ENCODE data around the gene SLC43A2. TPM values are rescaled to one million over a fixed set of nuclear protein-coding genes. Genes with fewer than 3 reads are reported as not detected.

SLC43A2 gene
- total RNA-seq, 2 donors from 2014 or later: 0.52 to 1.6 TPM

GRCh38 chr17:1560101-1560857 lies 68.4 kb downstream of the SLC43A2 start:
- H3K27ac Mint-ChIP-seq: peak overlapping the region; percentile 86
- no peaks in the 10 kb centered on the region for H3K27me3 Mint-ChIP-seq
- peak overlapping the region; percentile 86 for H3K4me3 Mint-ChIP-seq
- peaks cover 16% of the 10 kb centered on the region for H3K36me3 Mint-ChIP-seq (ENCODE audit: low read depth)
- peaks cover 18% of the 10 kb centered on the region for H3K4me1 Mint-ChIP-seq
- H3K9me3 Mint-ChIP-seq: no peaks in the 10 kb centered on the region
- no peak for ATAC-seq (replicated peaks)

GRCh38 chr17:1559047-1560043 lies 69.3 kb downstream of the SLC43A2 start:
- H3K9me3 Mint-ChIP-seq: no peaks in the 10 kb centered on the region
- no peak overlapping the region for H3K4me3 Mint-ChIP-seq
- H3K27ac Mint-ChIP-seq: no peak overlapping the region
- peaks cover 18% of the 10 kb centered on the region for H3K4me1 Mint-ChIP-seq
- ATAC-seq (replicated peaks): no peak
- no peaks in the 10 kb centered on the region for H3K27me3 Mint-ChIP-seq
- peaks cover 16% of the 10 kb centered on the region for H3K36me3 Mint-ChIP-seq (ENCODE audit: low read depth)

DNA sequence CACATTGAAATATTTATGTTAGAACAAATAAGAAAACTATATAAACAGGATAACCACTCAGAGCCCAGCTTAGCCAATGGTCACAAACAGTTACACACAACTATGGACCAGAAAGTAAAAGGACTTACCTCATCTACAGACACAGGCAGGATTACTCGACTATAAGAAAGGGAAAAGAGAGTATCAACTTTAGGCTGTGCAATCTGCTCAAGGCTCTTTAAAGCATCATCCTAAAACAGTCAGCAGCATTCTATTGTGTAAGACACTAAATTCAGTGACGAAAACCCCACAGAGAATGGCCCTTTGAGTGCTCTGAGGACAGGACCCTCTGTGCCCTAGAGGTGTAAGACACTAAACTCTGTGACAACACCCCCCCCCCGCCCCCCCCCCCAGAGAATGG lies 70.2 kb downstream of the SLC43A2 start:
- ATAC-seq (replicated peaks): no peak
- Mint-ChIP-seq H3K4me1 (peaks cover 18% of the 10 kb centered on the region), H3K4me3 (no peak overlapping the region), H3K27ac (no peak overlapping the region), H3K9me3 (no peaks in the 10 kb centered on the region), H3K27me3 (no peaks in the 10 kb centered on the region), H3K36me3 (ENCODE audit: low read depth) (peaks cover 23% of the 10 kb centered on the region)

DNA sequence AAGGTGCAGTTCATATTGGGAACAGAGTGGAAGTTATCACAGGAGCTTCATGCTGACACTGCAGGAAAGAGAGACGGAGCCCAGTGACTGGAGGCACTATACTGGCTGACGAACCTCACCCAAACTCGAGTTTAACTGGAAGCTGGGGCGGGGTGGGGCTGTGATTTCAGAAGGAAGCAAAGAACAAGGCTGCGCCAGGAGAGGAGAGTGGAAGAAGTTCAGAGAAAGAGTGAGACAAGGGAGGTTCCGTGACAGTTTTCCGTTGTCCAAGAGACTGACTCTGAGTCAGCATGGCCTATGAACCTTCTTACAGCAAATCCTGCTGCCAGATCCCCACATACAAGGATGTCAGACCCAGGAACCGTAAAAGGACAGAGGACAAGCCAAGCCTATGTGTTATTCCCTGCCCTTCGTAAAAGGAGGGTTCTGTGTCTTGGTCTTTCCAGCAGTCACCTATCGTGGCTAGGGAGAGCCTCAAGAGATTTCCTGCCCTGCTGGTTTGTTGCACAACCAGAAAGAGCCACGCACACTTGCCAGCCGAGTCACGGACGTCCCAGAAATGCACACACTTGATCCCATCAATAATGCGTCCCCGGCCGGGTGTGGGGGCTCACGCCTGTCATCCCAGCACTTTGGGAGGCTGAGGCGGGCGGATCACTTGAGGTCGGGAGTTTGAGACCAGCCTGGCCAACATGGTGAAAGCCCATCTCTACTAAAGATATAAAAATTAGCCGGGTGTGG lies 71.1 kb downstream of the SLC43A2 start:
- H3K27me3 Mint-ChIP-seq: no peaks in the 10 kb centered on the region
- H3K27ac Mint-ChIP-seq: peak overlapping the region; percentile 43
- peaks cover 18% of the 10 kb centered on the region for H3K4me1 Mint-ChIP-seq
- peaks cover 31% of the 10 kb centered on the region for H3K36me3 Mint-ChIP-seq (ENCODE audit: low read depth)
- H3K9me3 Mint-ChIP-seq: no peaks in the 10 kb centered on the region
- ATAC-seq (replicated peaks): no peak
- no peak overlapping the region for H3K4me3 Mint-ChIP-seq

DNA sequence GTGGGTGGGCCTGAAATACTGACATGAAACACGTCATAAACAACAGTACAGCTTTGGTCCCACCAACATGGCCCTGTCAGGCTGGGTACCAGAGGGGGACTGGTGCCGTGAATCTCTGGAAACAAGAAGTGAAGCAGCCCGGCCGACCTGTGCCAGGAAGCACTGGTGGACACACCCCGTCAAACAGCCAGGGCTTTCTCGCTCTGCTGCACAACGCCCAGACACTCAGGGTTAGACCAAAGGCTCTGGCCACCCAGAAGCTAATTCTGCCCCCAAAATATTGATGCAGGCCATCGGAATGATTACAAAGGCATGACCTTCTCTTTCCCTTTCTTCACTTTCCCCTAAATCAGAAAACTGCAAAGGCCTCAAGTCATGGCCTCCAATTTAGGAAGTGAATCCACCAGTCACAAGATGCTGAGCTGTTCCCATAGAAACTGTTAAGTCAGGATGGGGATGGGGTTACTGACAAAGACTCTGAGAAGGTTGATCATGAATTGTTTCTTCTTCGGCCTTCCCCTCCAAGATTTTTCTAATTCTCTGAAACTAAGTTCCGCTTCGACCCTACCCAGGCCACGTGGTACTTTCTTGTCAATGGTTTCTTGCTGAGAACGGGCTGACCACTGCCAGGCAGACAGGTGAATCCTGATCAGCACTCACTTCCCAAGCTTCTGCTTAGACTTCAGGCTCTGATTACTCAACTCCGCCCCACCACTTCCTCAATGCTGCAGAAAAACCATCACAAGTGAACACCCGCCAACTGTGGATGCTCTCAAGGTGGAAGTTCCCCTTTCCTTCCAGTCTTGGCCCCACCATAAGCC lies 72.8 kb downstream of the SLC43A2 start:
- ATAC-seq (replicated peaks): no peak
- H3K27me3 Mint-ChIP-seq: no peaks in the 10 kb centered on the region
- peaks cover 48% of the 10 kb centered on the region for H3K36me3 Mint-ChIP-seq (ENCODE audit: low read depth)
- H3K9me3 Mint-ChIP-seq: no peaks in the 10 kb centered on the region
- no peak overlapping the region for H3K4me3 Mint-ChIP-seq
- H3K4me1 Mint-ChIP-seq: peaks cover 13% of the 10 kb centered on the region
- peak overlapping the region; percentile 76 for H3K27ac Mint-ChIP-seq

DNA sequence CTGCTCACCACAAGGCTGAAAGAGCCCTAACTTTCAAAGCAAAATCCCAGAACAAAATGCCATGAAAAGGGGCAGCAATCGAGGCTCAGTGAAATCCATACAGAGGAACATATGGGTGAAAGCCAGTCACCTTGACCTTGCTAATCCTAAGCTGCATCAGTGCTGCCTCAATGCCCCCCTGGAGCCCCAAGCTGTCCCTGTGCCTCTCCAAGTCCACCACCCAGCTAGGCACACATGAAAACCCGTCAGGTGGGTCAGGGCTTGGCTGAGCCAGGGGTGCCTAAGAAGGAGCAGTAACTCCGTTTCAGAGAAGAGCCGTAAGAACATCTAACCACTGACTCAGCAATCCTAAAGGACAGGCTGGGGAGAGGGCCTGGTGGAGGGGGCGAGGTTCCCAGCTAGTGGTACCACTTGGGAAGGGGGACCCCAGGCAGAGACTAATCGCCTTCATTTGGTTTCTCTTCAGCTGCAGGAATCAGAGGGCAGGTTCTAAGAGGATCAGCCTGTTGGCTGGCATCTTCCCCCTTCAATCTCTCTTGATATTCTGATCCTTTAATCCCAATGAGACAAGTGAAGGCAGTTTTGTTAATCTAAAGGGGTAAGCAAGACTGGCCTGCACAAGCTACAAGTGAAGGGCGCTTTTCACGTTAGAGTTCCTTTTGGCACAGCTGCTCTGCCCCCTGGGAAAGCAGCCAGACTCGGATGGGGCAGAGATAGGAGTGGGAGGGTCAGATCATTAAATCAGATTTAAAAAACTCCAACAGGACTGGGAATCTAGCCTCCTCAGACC lies 73.7 kb downstream of the SLC43A2 start:
- Mint-ChIP-seq H3K36me3 (ENCODE audit: low read depth) (peaks cover 57% of the 10 kb centered on the region), H3K4me3 (no peak overlapping the region), H3K9me3 (no peaks in the 10 kb centered on the region), H3K27ac (no peak overlapping the region), H3K4me1 (peaks cover 15% of the 10 kb centered on the region), H3K27me3 (no peaks in the 10 kb centered on the region)
- ATAC-seq (replicated peaks): no peak

DNA sequence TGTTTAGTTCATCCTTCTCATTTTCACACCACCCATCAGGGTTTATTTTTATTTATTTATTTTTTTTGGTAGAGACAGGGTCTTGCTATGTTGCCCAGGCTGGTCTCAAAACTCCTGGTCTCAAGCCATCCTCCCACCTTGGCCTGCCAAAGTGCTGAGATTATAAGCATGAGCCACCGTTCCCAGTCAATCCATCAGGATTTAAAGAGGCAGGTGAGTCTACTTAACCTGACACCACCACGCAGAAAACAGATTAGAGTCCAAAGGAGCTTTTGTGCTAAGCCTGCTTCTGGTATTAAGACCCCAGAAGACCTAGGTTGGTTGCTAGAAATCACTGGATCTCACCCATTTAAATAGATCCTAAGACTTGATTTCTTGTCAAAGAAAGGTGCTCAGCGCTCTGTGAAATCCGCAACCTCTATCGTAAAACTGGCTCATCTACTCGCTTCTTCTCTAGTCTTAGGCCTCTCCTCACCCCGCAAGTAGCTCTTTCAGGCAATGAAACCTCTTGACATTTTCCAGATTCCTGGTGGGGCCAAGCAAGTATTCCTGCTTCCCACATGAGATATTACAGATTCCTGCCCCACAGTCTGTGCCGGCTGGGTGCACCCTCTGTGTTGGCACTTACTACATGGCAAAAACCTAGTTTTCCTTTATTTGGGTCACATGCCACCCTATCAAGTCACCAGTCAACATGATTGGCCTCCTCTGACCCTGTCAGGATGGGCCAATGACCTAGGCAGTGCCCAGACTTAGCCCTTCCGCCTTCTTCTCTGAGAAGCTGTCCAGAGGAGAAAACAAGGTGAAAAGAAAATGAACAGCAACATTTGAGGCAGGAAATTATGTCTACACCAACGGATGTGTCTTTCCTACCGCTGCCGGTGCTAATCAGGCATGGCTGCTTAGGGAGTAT lies 75.0 kb downstream of the SLC43A2 start:
- Mint-ChIP-seq H3K27ac (no peak overlapping the region), H3K9me3 (no peaks in the 10 kb centered on the region), H3K27me3 (no peaks in the 10 kb centered on the region), H3K4me1 (peaks cover 9% of the 10 kb centered on the region), H3K4me3 (no peak overlapping the region), H3K36me3 (ENCODE audit: low read depth) (peaks cover 70% of the 10 kb centered on the region)
- ATAC-seq (replicated peaks): no peak

GRCh38 chr17:1552932-1553331 lies 75.7 kb downstream of the SLC43A2 start:
- Mint-ChIP-seq H3K4me3 (no peak overlapping the region), H3K27ac (no peak overlapping the region), H3K36me3 (ENCODE audit: low read depth) (peaks cover 77% of the 10 kb centered on the region), H3K4me1 (peaks cover 9% of the 10 kb centered on the region), H3K9me3 (no peaks in the 10 kb centered on the region), H3K27me3 (no peaks in the 10 kb centered on the region)
- ATAC-seq (replicated peaks): no peak

- Mint-ChIP-seq H3K4me1 (peaks cover 9% of the 10 kb centered on the region), H3K9me3 (no peaks in the 10 kb centered on the region), H3K4me3 (no peak overlapping the region), H3K36me3 (ENCODE audit: low read depth) (peaks cover 77% of the 10 kb centered on the region), H3K27me3 (no peaks in the 10 kb centered on the region), H3K27ac (peak overlapping the region; percentile 35)
- no peak for ATAC-seq (replicated peaks)
Observed at GRCh38 chr17:1551741-1552140, 76.9 kb downstream of the SLC43A2 start.

DNA sequence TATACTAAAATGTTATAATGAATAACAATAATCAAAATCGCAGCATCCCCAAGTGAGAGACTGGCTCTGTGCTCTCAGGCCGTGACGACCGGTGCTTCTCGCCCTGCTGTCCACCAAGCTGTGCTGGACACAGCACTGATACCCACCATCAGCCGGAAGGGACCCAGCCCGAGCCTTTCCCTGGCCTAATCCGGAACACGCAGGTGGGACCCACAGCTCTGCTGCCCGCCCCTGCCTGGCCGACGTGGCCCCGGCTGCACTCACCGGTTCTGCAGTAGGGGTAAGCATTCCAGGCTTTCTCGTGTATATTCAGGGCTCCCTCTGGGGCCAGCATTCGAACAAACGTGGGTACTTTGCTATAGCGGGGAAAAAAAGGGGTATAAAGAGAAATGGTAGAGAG lies 80.6 kb downstream of the SLC43A2 start:
- peaks cover 94% of the 10 kb centered on the region for H3K36me3 Mint-ChIP-seq (ENCODE audit: low read depth)
- H3K4me3 Mint-ChIP-seq: no peak overlapping the region
- no peaks in the 10 kb centered on the region for H3K9me3 Mint-ChIP-seq
- H3K4me1 Mint-ChIP-seq: peaks cover 4% of the 10 kb centered on the region
- no peaks in the 10 kb centered on the region for H3K27me3 Mint-ChIP-seq
- ATAC-seq (replicated peaks): no peak
- no peak overlapping the region for H3K27ac Mint-ChIP-seq

GRCh38 chr17:1546292-1546922 lies 82.2 kb downstream of the SLC43A2 start:
- Mint-ChIP-seq H3K27ac (no peak overlapping the region), H3K27me3 (no peaks in the 10 kb centered on the region), H3K4me3 (no peak overlapping the region), H3K36me3 (ENCODE audit: low read depth) (peaks cover 94% of the 10 kb centered on the region), H3K9me3 (no peaks in the 10 kb centered on the region), H3K4me1 (peaks cover 4% of the 10 kb centered on the region)
- ATAC-seq (replicated peaks): no peak

DNA sequence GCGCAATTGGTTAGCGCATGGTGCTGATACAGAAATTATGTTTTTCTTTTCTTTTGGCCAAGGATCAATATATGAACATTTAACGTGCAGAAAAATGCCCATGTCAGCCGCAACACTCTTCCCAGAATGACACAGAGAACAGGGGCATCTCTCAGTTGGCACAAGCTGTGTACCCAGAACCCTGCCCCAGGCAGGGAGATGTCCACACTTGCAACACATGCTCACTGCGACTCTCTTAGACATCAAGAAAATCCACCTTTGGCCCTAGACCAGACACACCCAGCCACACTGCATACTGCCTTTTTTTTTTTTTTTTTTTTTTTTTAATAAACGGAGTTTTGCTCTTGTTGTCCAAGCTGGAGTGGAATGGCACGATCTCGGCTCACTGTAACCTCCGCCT lies 83.0 kb downstream of the SLC43A2 start:
- peaks cover under 1% of the 10 kb centered on the region for H3K4me1 Mint-ChIP-seq
- H3K9me3 Mint-ChIP-seq: no peaks in the 10 kb centered on the region
- H3K4me3 Mint-ChIP-seq: no peak overlapping the region
- ATAC-seq (replicated peaks): no peak
- no peak overlapping the region for H3K27ac Mint-ChIP-seq
- H3K27me3 Mint-ChIP-seq: no peaks in the 10 kb centered on the region
- peaks cover 94% of the 10 kb centered on the region for H3K36me3 Mint-ChIP-seq (ENCODE audit: low read depth)

All from activated T-helper 17 cell treated with anti-CD3 and anti-CD28 coated beads, Interleukin-2, amount 50 U/mL, for 72 hours (primary cell).